Measurements from ENCODE around the gene DAZ4.
"Not testable (repeated sequence)": the region's sequence is repeated elsewhere in the genome, so short reads cannot be mapped to it uniquely, and the experiment has no call there.

Gene DAZ4

DNA sequence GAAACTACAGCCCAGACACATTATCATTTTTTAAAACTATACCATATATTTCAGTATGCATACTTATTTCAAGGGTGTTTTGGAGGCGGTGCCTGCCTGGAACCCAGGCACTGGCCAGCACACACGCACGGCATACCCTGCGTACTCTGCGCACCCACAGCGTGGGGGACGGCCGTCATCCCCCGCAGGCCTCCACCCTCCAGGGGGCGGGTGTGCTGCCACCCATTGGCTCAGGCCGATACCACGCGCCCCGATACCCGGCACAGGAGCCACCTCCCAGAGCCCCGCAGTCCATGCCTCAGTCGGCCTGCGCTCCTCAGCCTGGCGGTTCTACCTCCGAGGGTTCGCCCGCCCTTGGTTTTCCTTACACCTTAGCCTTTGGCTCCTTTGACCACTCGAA lies at the start of gene DAZ4:
Gene DAZ4, plus strand, starts transcription at position 301 of the 400 bp plus-strand sequence. CDS start 208 bp downstream, outside the sequence.
- not testable (repeated sequence) for DNase-seq (ENCODE audit: low read depth)

- not testable (repeated sequence) for DNase-seq (ENCODE audit: low read depth)
Observed at GRCh38 chrY:24813293-24813692, 20.4 kb upstream of the DAZ4 start, which contains the start of gene DAZ3. Gene DAZ3 (minus strand): TSS chrY:24813393. CDS start chrY:24813185, 208 bp downstream.

DNA sequence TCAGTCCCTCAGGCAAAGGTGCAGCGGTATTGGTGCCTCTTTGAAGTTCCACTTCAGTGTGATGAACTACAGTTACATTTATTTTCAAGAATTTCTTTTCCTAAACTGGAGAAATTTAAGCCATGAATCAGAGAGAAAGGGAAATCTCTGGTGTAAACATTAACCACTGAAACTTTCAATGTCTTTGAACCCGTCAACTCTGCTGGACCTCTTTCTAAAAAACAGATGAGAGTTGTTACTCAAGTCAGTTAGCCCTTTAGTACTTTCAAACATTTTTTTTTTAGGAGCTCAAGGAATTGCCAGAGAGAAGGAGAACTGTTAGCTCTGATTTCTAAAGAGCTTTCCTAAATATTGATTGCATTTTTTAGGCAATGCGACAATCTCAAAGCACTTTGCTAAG lies 11.9 kb upstream of the DAZ4 start:
- not testable (repeated sequence) for DNase-seq (ENCODE audit: low read depth)

GRCh38 chrY:24824184-24824879 lies 9.4 kb upstream of the DAZ4 start:
- not testable (repeated sequence) for DNase-seq (ENCODE audit: low read depth)

DNA sequence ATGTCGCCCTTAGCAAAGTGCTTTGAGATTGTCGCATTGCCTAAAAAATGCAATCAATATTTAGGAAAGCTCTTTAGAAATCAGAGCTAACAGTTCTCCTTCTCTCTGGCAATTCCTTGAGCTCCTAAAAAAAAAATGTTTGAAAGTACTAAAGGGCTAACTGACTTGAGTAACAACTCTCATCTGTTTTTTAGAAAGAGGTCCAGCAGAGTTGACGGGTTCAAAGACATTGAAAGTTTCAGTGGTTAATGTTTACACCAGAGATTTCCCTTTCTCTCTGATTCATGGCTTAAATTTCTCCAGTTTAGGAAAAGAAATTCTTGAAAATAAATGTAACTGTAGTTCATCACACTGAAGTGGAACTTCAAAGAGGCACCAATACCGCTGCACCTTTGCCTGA lies 8.7 kb upstream of the DAZ4 start:
- not testable (repeated sequence) for DNase-seq (ENCODE audit: low read depth)
